Kidney (tissue), 14 donors: ENCODE results near the gene IPO7. TPM values are rescaled to one million over a fixed set of nuclear protein-coding genes. Genes with fewer than 3 reads are reported as not detected.
A peak's percentile ranks its signal among the peaks of the same experiment; 100 is the strongest.

Source experiments
- DNase-seq, 5 donors: peaks; one replicate each; pipeline ENCODE4 v3.0.0-alpha.2; 2013 to 2020
- FAIRE-seq: peaks from 2 replicates; lab custom pipeline; 2012; peaks lifted over from hg19 to GRCh38; lab: Jason Lieb, UNC
- H3K27ac ChIP-seq, 2 donors: one replicate each; pipeline ENCODE4 v1.7.0; 2013; ENCODE audit warnings: low read depth in 2 of 2, low read length in 2 of 2, inconsistent platforms in 1 of 2
- H3K27me3 ChIP-seq: one replicate; pipeline ENCODE4 v1.7.1; 2013; ENCODE audit warnings: low read length, inconsistent platforms; ENCODE audit not compliant: control insufficient read depth, insufficient read depth
- H3K36me3 ChIP-seq, 3 donors: one replicate each; pipeline versions ENCODE4 v1.7.0 to v1.7.1; 2013; ENCODE audit warnings: low read length in 3 of 3, control low read depth in 1 of 3, inconsistent platforms in 1 of 3; ENCODE audit not compliant: insufficient read depth in 3 of 3, control insufficient read depth in 2 of 3
- H3K4me1 ChIP-seq, 3 donors: one replicate each; pipeline versions ENCODE4 v1.7.0 to v1.7.1; 2013; ENCODE audit warnings: low read length in 3 of 3, inconsistent platforms in 1 of 3, low read depth in 1 of 3; ENCODE audit not compliant: control insufficient read depth in 2 of 3, insufficient read depth in 2 of 3
- H3K4me3 ChIP-seq, 3 donors: one replicate each; pipeline versions ENCODE4 v1.7.0 to v1.8.1; 2013; ENCODE audit warnings: low read length in 3 of 3, control low read depth in 1 of 3, inconsistent platforms in 1 of 3
- H3K9ac ChIP-seq, 3 donors: one replicate each; pipeline versions ENCODE4 v1.7.0 to v1.7.1; 2013; ENCODE audit warnings: low read length in 3 of 3, control low read depth in 1 of 3, inconsistent platforms in 1 of 3
- H3K9me3 ChIP-seq, 3 donors: one replicate each; pipeline versions ENCODE4 v1.7.0 to v1.7.1; 2013; ENCODE audit warnings: low read length in 3 of 3, control low read depth in 1 of 3, inconsistent platforms in 1 of 3; ENCODE audit not compliant: control insufficient read depth in 2 of 3, insufficient read depth in 1 of 3
- CTCF ChIP-seq: IDR thresholded peaks from 3 replicates; pipeline ENCODE4 v1.5.1; 2012; ENCODE audit warnings: mild to moderate bottlenecking, moderate library complexity, borderline replicate concordance; ENCODE audit not compliant: insufficient read depth; ENCODE audit errors: extremely low read depth
- intact Hi-C: fragments of 100-400 bp; cut with DNase I; formaldehyde crosslinking; loops from one replicate; pipeline ENCODE4 v1.11.1; 2022
- polyA plus RNA-seq: library from polyadenylated mRNA; stranded (reverse); fragments of 350-450 nt; fragmentation: Illumina TruSeq; extraction: RNeasy Lipid Tissue Mini Kit (QIAGEN cat#74804); gene quantifications from one replicate; pipeline ENCODE4 v1.2.3, GENCODE V29; 2014; ENCODE audit warnings: low read depth, low replicate concordance; ENCODE audit not compliant: insufficient read depth
- total RNA-seq: library from RNA; stranded (reverse); fragmentation: NEBNext Ultra II Directional; extraction: Animal tissue kit (Norgen Biotek cat#: 25700); gene quantifications from one replicate; pipeline ENCODE4 v1.2.1, GENCODE V29; 2021
- donor health status: control.
- donor health status: control.
- donor health status: control.
- donor health status: control.
- donor health status: control.
- donor health status: DM: yes; HTN: yes; CAD: no.
- donor health status: Normal renal cell carcinoma (clear cell type).

IPO7 gene
- total and polyA plus RNA-seq, 2 donors from 2014 or later = 20.6 to 109 TPM

- Histone ChIP-seq H3K36me3 (no peaks in the 10 kb centered on the region), H3K27ac (no peak overlapping the region), H3K9me3 (no peaks in the 10 kb centered on the region), H3K4me1 (no peaks in the 10 kb centered on the region), H3K27me3 (no peaks in the 10 kb centered on the region), H3K9ac (no peak overlapping the region), H3K4me3 (no peak overlapping the region)
- intact Hi-C loops = no loop called here
- FAIRE-seq (no peak), DNase-seq (no peak)
- TF ChIP-seq CTCF = no peak
Observed at GRCh38 chr11:9379041-9379440, 5.4 kb upstream of the IPO7 start.

DNA sequence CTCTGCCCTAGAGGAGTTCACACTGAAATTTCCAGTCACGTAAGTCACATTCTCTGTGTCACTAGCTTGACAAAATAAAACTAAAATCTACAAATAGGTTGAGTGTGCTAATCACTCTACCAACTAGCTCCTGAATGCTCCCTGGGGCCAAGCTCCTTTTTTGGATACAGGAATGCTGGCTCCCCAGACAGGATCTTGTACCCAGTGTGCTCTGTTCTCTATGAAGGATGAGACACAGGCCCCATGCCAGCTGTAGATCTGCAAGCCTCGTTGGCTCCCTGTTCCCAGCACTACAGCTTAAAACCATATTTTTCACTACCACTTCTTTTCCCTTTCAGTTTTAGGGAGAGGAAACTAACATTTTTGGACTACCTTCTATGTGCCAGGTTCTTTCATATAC lies 3.7 kb upstream of the IPO7 start:
- H3K27ac ChIP-seq = no peak overlapping the region
- intact Hi-C loops = no loop called here
- FAIRE-seq = no peak

DNA sequence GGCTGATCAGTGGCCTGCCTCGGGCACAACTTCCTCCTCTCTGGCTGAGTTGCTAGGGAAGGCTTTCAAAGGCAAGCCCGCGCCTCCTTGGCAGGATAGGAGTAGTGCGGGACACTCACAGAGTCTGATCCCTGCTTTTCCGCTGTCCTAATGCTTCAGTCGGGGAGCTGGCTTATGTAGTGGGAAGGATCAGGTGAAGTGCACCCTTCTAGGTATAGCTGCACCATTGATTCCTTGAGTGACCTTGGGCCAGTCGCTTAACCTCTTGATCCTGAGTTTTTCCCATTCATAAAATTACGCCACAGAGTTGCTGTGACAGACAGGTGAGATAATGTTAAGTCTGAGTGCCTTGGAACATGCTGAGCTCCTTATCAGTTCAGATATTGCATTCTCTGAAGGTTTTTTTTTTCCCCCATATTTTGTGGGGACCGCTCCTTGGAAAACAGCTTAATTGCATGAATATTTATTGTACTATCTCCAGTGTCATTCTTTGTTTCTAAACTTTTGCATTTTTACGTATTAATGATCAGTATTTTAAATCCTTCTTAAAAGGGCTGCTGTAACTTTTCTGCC lies 961 bp downstream of the IPO7 start:
- TF ChIP-seq CTCF = no peak

More for the DNA sequence above, 3.7 kb upstream of the IPO7 start:
- TF ChIP-seq CTCF = no peak
- no peaks in the 10 kb centered on the region for H3K36me3 ChIP-seq
- no peaks in the 10 kb centered on the region for H3K27me3 ChIP-seq
- H3K9ac ChIP-seq = no peak overlapping the region
- no peak overlapping the region for H3K4me3 ChIP-seq
- H3K4me1 ChIP-seq = peaks cover 0 to 3% (median 0%) of the 10 kb centered on the region in 3 donors
- no peaks in the 10 kb centered on the region for H3K9me3 ChIP-seq
- no peak for DNase-seq

More for the DNA sequence above, 961 bp downstream of the IPO7 start:
- intact Hi-C loops = no loop called here
- DNase-seq (no peak), FAIRE-seq (no peak)
- H3K36me3 ChIP-seq = no peaks in the 10 kb centered on the region
- peaks cover 0 to 3% (median 0%) of the 10 kb centered on the region in 3 donors for H3K4me1 ChIP-seq
- peak overlapping the region; percentile 50 to 94 (median 92) for H3K4me3 ChIP-seq
- H3K27ac ChIP-seq = peak overlapping the region; percentile 91 to 92
- H3K9me3 ChIP-seq = no peaks in the 10 kb centered on the region
- no peaks in the 10 kb centered on the region for H3K27me3 ChIP-seq
- peak overlapping the region; percentile 9 to 94 (median 68) for H3K9ac ChIP-seq
